ENCODE results near the gene TAF5L. TPM values are rescaled to one million over a fixed set of nuclear protein-coding genes. Genes with fewer than 3 reads are reported as not detected.

TAF5L gene
- total and polyA plus RNA-seq, 2 experiments from 2014 or later: 5.4 to 13.0 TPM

DNA sequence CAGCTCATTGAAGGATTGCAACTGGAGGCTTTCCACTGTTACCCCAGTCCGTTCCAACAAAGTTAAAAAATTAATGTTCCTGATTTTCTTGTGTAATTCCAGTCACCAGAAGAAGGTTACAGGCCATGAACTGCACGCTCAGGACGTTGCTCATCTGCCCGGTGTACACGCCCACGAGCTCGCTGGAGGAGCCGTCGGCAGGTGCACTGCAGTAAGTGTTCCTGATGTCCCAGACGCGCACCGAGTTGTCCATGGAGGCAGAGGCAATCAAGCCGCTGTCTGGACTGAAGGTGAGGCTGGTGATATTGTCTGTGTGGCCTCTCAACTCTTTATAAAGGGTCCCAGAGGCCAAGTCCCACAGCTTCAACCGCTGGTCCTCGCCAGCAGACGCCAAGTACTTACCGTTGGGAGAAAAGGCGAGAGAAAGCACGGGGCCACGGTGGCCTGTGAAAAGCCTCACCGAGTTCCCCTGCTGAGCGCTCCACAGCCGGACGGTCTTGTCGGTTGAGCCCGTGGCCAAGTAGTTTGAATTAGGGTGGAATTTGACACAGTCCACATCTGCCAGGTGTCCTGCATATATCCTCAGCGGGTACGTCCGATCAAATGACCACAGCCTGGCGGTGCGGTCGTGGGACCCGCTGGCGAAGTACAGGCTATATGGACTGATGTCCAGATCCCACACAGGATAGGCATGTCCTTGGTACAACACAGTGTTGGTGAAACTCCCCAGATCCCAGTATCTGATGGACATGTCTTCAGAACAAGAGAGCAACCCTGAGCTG lies 31.5 kb downstream of the TAF5L start:
- Histone ChIP-seq H3K79me2 (no peaks in the 10 kb centered on the region), H3K9me3 (ENCODE audit: low read depth) (no peaks in the 10 kb centered on the region), H3K4me1 (ENCODE audit: insufficient read depth) (no peaks in the 10 kb centered on the region), H3K27ac (no peak overlapping the region), H2AFZ (no peak overlapping the region), H3K9me2 (replicated peaks; ENCODE audit: insufficient read depth) (no peaks in the 10 kb centered on the region), H3K36me3 (replicated peaks; ENCODE audit: insufficient read depth, low read depth) (no peaks in the 10 kb centered on the region), H3K27me3 (no peaks in the 10 kb centered on the region), H4K20me1 (ENCODE audit: insufficient read depth, poor library complexity, severe bottlenecking) (no peaks in the 10 kb centered on the region), H3K4me3 (no peak overlapping the region), H3K4me2 (no peak overlapping the region)
- DNase-seq (ENCODE audit: low spot score): no peak
- TF ChIP-seq EZH2phosphoT487 (IDR thresholded peaks at IDR 0.05; ENCODE audit: low read depth, severe bottlenecking, unreplicated experiment) (no peak), EZH2 (IDR thresholded peaks at IDR 0.05; ENCODE audit: borderline replicate concordance) (no peak)
- TF ChIP-seq, protein P1, sequence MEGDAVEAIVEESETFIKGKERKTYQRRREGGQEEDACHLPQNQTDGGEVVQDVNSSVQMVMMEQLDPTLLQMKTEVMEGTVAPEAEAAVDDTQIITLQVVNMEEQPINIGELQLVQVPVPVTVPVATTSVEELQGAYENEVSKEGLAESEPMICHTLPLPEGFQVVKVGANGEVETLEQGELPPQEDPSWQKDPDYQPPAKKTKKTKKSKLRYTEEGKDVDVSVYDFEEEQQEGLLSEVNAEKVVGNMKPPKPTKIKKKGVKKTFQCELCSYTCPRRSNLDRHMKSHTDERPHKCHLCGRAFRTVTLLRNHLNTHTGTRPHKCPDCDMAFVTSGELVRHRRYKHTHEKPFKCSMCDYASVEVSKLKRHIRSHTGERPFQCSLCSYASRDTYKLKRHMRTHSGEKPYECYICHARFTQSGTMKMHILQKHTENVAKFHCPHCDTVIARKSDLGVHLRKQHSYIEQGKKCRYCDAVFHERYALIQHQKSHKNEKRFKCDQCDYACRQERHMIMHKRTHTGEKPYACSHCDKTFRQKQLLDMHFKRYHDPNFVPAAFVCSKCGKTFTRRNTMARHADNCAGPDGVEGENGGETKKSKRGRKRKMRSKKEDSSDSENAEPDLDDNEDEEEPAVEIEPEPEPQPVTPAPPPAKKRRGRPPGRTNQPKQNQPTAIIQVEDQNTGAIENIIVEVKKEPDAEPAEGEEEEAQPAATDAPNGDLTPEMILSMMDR (IDR thresholded peaks at IDR 0.05; ENCODE audit: poor library complexity): no peak
- 98% methylated on average over 34 of the region's 34 CpGs for WGBS (ENCODE audit: low lambda C conversion rate, missing lambda C conversion rate)

DNA sequence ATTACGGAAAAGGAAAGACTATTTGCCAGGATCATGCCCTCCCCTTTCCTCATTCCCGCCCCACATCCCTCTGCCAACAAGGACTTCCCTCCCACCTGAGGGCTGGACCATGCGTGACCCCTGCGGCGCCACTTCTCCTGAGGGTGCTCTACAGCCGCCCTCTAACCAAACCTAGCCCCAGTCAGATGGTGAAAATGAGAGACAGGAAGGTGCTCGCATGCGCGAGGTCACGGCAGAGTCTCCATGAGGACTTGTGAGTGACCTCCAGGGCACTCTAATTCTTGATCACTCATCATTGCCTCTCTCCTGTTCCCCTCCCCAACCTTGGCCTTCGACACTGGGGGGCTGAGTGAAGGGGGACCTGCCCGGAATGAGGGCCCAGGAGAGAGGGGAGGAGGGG lies 32.1 kb downstream of the TAF5L start:
- Histone ChIP-seq H3K79me2 (no peaks in the 10 kb centered on the region), H3K4me2 (no peak overlapping the region), H3K9me2 (replicated peaks; ENCODE audit: insufficient read depth) (no peaks in the 10 kb centered on the region), H4K20me1 (ENCODE audit: insufficient read depth, poor library complexity, severe bottlenecking) (no peaks in the 10 kb centered on the region), H3K4me3 (no peak overlapping the region), H3K36me3 (replicated peaks; ENCODE audit: insufficient read depth, low read depth) (no peaks in the 10 kb centered on the region), H3K9me3 (ENCODE audit: low read depth) (no peaks in the 10 kb centered on the region), H3K27ac (no peak overlapping the region), H2AFZ (no peak overlapping the region), H3K27me3 (no peaks in the 10 kb centered on the region), H3K4me1 (ENCODE audit: insufficient read depth) (no peaks in the 10 kb centered on the region)
- 97% methylated on average over 12 of the region's 12 CpGs for WGBS (ENCODE audit: low lambda C conversion rate, missing lambda C conversion rate)
- TF ChIP-seq EZH2phosphoT487 (IDR thresholded peaks at IDR 0.05; ENCODE audit: low read depth, severe bottlenecking, unreplicated experiment) (no peak), EZH2 (IDR thresholded peaks at IDR 0.05; ENCODE audit: borderline replicate concordance) (no peak)
- TF ChIP-seq, protein P1 (IDR thresholded peaks at IDR 0.05; ENCODE audit: poor library complexity): no peak
- no peak for DNase-seq (ENCODE audit: low spot score)

DNA sequence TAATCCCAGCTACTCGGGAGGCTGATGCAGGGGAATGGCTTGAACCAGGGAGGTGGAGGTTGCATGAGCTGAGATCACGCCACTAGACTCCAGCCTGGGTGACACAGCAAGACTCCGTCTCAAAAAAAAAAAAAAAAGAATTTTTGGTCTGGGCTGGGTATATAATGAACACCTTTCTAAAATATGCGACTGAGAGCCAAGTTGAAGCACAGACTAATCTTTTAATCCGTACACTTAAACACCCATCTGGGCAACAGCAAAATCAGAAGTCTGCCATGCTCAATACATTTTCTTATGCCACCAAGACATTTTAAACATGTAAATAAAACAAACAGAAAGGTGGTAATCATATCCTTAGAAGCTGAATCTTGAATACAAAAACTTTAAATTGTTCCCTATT lies 35.8 kb downstream of the TAF5L start:
- H3K79me2 ChIP-seq: no peaks in the 10 kb centered on the region
- H4K20me1 ChIP-seq (ENCODE audit: insufficient read depth, poor library complexity, severe bottlenecking): no peaks in the 10 kb centered on the region
- no peak overlapping the region for H2AFZ ChIP-seq
- no peaks in the 10 kb centered on the region for H3K36me3 ChIP-seq (replicated peaks; ENCODE audit: insufficient read depth, low read depth)
- H3K4me1 ChIP-seq (ENCODE audit: insufficient read depth): no peaks in the 10 kb centered on the region
- H3K4me2 ChIP-seq: no peak overlapping the region
- no peaks in the 10 kb centered on the region for H3K9me2 ChIP-seq (replicated peaks; ENCODE audit: insufficient read depth)
- H3K27ac ChIP-seq: no peak overlapping the region
- no peak overlapping the region for H3K4me3 ChIP-seq
- H3K27me3 ChIP-seq: no peaks in the 10 kb centered on the region
- DNase-seq (ENCODE audit: low spot score): no peak
- no peaks in the 10 kb centered on the region for H3K9me3 ChIP-seq (ENCODE audit: low read depth)
- TF ChIP-seq EZH2 (IDR thresholded peaks at IDR 0.05; ENCODE audit: borderline replicate concordance): no peak
- no peak for TF ChIP-seq EZH2phosphoT487 (IDR thresholded peaks at IDR 0.05; ENCODE audit: low read depth, severe bottlenecking, unreplicated experiment)
- TF ChIP-seq, protein P1 (IDR thresholded peaks at IDR 0.05; ENCODE audit: poor library complexity): no peak
- 95% methylated on average over 5 of the region's 5 CpGs for WGBS (ENCODE audit: low lambda C conversion rate, missing lambda C conversion rate)

All from hepatocyte (in vitro differentiated cells).